SK-N-SH treated with all-trans-retinoic acid at 6 μM for 48 hours (cell line): ENCODE results near the gene TMEM132C.

Experiments
- ATAC-seq: fragments of 200-7000 bp; cut with Tn5 transposase; 3 replicates; pipeline ENCODE4 v1.9.1; 2020; ENCODE audit warnings: mild to moderate bottlenecking, moderate library complexity
- ARNTL ChIP-seq: fragments of 450-650 bp; formaldehyde crosslinking; IDR thresholded peaks from 2 replicates; pipeline ENCODE4 v1.5.0; 2020; ENCODE audit warnings: low read depth, mild to moderate bottlenecking, moderate library complexity, borderline replicate concordance
- BACH2 ChIP-seq: fragments of 250-450 bp; sonication (Bioruptor Pico); IDR thresholded peaks from 2 replicates; pipeline ENCODE4 v1.9.0; 2021; ENCODE audit warnings: mild to moderate bottlenecking, borderline replicate concordance
- CREB5 ChIP-seq: fragments of 250-450 bp; sonication (Bioruptor Pico); IDR thresholded peaks from 2 replicates; pipeline ENCODE4 v1.5.1; 2020; ENCODE audit warnings: low read depth, mild to moderate bottlenecking, moderate library complexity
- CSDC2 ChIP-seq: fragments of 250-450 bp; sonication (Bioruptor Pico); IDR thresholded peaks from 2 replicates; pipeline ENCODE4 v1.5.0; 2020; ENCODE audit warnings: mild to moderate bottlenecking, moderate library complexity
- CSRNP3 ChIP-seq: fragments of 250-450 bp; sonication (Bioruptor Pico); IDR thresholded peaks from 2 replicates; pipeline ENCODE4 v1.5.1; 2021; ENCODE audit warnings: mild to moderate bottlenecking, moderate library complexity
- ESRRG ChIP-seq: fragments of 250-450 bp; sonication (Bioruptor Pico); IDR thresholded peaks from 2 replicates; pipeline ENCODE4 v1.6.1; 2021; ENCODE audit warnings: mild to moderate bottlenecking
- GLIS3 ChIP-seq: fragments of 250-450 bp; sonication (Bioruptor Pico); IDR thresholded peaks from 2 replicates; pipeline ENCODE4 v1.5.0; 2020; ENCODE audit warnings: mild to moderate bottlenecking, moderate library complexity
- POU6F1 ChIP-seq: fragments of 250-450 bp; sonication (Bioruptor Pico); IDR thresholded peaks from 2 replicates; pipeline ENCODE4 v1.8.0; 2021; ENCODE audit warnings: low read depth, mild to moderate bottlenecking, moderate library complexity, borderline replicate concordance
- PPARA ChIP-seq: fragments of 250-450 bp; sonication (Bioruptor Pico); IDR thresholded peaks from 2 replicates; pipeline ENCODE4 v1.5.0; 2020; ENCODE audit warnings: mild to moderate bottlenecking, borderline replicate concordance
- RARB ChIP-seq: fragments of 250-450 bp; sonication (Bioruptor Pico); IDR thresholded peaks from 2 replicates; pipeline ENCODE4 v1.8.0; 2021; ENCODE audit warnings: mild to moderate bottlenecking, moderate library complexity
- SNAI2 ChIP-seq: fragments of 250-450 bp; sonication (Bioruptor Pico); IDR thresholded peaks from 2 replicates; pipeline ENCODE4 v1.5.0; 2020; ENCODE audit warnings: mild to moderate bottlenecking, moderate library complexity
- TCF4 ChIP-seq: fragments of 250-450 bp; sonication (Bioruptor Pico); IDR thresholded peaks from 2 replicates; pipeline ENCODE4 v1.8.0; 2021; ENCODE audit warnings: mild to moderate bottlenecking, moderate library complexity, borderline replicate concordance
- TOX ChIP-seq: fragments of 250-450 bp; sonication (Bioruptor Pico); IDR thresholded peaks from 2 replicates; pipeline ENCODE4 v1.8.0; 2021; ENCODE audit warnings: mild to moderate bottlenecking, moderate library complexity, borderline replicate concordance
- TSHZ2 ChIP-seq: fragments of 250-450 bp; sonication (Bioruptor Pico); IDR thresholded peaks from 2 replicates; pipeline ENCODE4 v1.5.0; 2020; ENCODE audit warnings: mild to moderate bottlenecking, moderate library complexity
- ZC3H10 ChIP-seq: fragments of 250-450 bp; sonication (Bioruptor Pico); IDR thresholded peaks from 2 replicates; pipeline ENCODE4 v1.5.1; 2021; ENCODE audit warnings: mild to moderate bottlenecking, moderate library complexity
- ZFP3 ChIP-seq: fragments of 250-450 bp; sonication (Bioruptor Pico); IDR thresholded peaks from 2 replicates; pipeline ENCODE4 v1.5.0; 2020; ENCODE audit warnings: mild to moderate bottlenecking, moderate library complexity
- ZFP30 ChIP-seq: fragments of 450-650 bp; formaldehyde crosslinking; IDR thresholded peaks from 2 replicates; pipeline ENCODE4 v1.5.0; 2022; ENCODE audit warnings: mild to moderate bottlenecking, moderate library complexity
- ZNF565 ChIP-seq: fragments of 450-650 bp; formaldehyde crosslinking; conservative IDR thresholded peaks from 2 replicates; pipeline ENCODE4 v1.5.0; 2020; ENCODE audit warnings: low read depth, mild to moderate bottlenecking, moderate library complexity
- ZNF70 ChIP-seq: fragments of 450-650 bp; formaldehyde crosslinking; IDR thresholded peaks from 2 replicates; pipeline ENCODE4 v1.5.0; 2020; ENCODE audit warnings: mild to moderate bottlenecking, moderate library complexity
- ZNF8 ChIP-seq: fragments of 450-650 bp; formaldehyde crosslinking; IDR thresholded peaks from 2 replicates; pipeline ENCODE4 v1.5.0; 2020; ENCODE audit warnings: mild to moderate bottlenecking, moderate library complexity

TMEM132C gene

GRCh38 chr12:128664501-128664900 lies 397.5 kb downstream of the TMEM132C start (continued):
- TF ChIP-seq TSHZ2 (no peak), BACH2 (CRISPR knock-in tag) (no peak), ESRRG (CRISPR knock-in tag) (no peak), TCF4 (CRISPR knock-in tag) (no peak), ZNF70 (no peak)

GRCh38 chr12:128667193-128667592 lies 400.2 kb downstream of the TMEM132C start:
- no peak for TF ChIP-seq ZNF8
- no peak for ATAC-seq

- no peak for ATAC-seq
- TF ChIP-seq TOX (no peak), CSDC2 (no peak), ZFP3 (CRISPR knock-in tag) (no peak), CREB5 (no peak), TSHZ2 (no peak), PPARA (no peak)
- TF ChIP-seq, all 23 proteins: peak for 0
These were observed 404.6 kb downstream of the TMEM132C start for GRCh38 chr12:128671528-128672042.

GRCh38 chr12:128672428-128672827 lies 405.5 kb downstream of the TMEM132C start:
- TF ChIP-seq ARNTL = no peak
- TF ChIP-seq TSHZ2 = no peak
- ATAC-seq = no peak

GRCh38 chr12:128672893-128673292 lies 405.9 kb downstream of the TMEM132C start:
- ATAC-seq = no peak
- no peak for TF ChIP-seq BACH2 (CRISPR knock-in tag)
- TF ChIP-seq SNAI2 = no peak
- TF ChIP-seq ZC3H10 (CRISPR knock-in tag) = no peak
- TF ChIP-seq RARB (CRISPR knock-in tag) = no peak
- no peak for TF ChIP-seq TCF4 (CRISPR knock-in tag)
- TF ChIP-seq GLIS3 (CRISPR knock-in tag) = no peak
- TF ChIP-seq ZNF8 = no peak
- no peak for TF ChIP-seq POU6F1 (CRISPR knock-in tag)
- TF ChIP-seq ZNF565 (CRISPR knock-in tag) = no peak
- TF ChIP-seq CSRNP3 (CRISPR knock-in tag) = no peak
- no peak for TF ChIP-seq ZFP30 (CRISPR knock-in tag)
- TF ChIP-seq TSHZ2 = no peak
